Activated naive CD8-positive, alpha-beta T cell treated with anti-CD3 and anti-CD28 coated beads, Interleukin-2, amount 50 U/mL, for 24 hours (primary cell): Measurements from ENCODE around the gene LPIN2.
A peak's percentile ranks its signal among the peaks of the same experiment; 100 is the strongest.

ENCODE experiments used
- ATAC-seq: fragments of 150-1000 bp; cut with Tn5 transposase; one replicate; pipeline ENCODE4 v1.10.0; 2021
- DNase-seq: peaks from one replicate; pipeline ENCODE4 v3.0.0; 2021
- H3K27ac Mint-ChIP-seq: one replicate; pipeline ENCODE4 v1.8.0; 2021; ENCODE audit warnings: mild to moderate bottlenecking, mixed read lengths
- H3K27me3 Mint-ChIP-seq: one replicate; pipeline ENCODE4 v1.8.0; 2021; ENCODE audit warnings: mixed read lengths
- H3K36me3 Mint-ChIP-seq: one replicate; pipeline ENCODE4 v1.8.0; 2021; ENCODE audit warnings: low read depth, mixed read lengths
- H3K4me1 Mint-ChIP-seq: one replicate; pipeline ENCODE4 v1.8.0; 2021; ENCODE audit warnings: mixed read lengths
- H3K4me3 Mint-ChIP-seq: one replicate; pipeline ENCODE4 v1.8.0; 2021; ENCODE audit warnings: mild to moderate bottlenecking, moderate library complexity, mixed read lengths
- H3K9me3 Mint-ChIP-seq: one replicate; pipeline ENCODE4 v1.8.0; 2021; ENCODE audit warnings: mixed read lengths

The LPIN2 gene

DNA sequence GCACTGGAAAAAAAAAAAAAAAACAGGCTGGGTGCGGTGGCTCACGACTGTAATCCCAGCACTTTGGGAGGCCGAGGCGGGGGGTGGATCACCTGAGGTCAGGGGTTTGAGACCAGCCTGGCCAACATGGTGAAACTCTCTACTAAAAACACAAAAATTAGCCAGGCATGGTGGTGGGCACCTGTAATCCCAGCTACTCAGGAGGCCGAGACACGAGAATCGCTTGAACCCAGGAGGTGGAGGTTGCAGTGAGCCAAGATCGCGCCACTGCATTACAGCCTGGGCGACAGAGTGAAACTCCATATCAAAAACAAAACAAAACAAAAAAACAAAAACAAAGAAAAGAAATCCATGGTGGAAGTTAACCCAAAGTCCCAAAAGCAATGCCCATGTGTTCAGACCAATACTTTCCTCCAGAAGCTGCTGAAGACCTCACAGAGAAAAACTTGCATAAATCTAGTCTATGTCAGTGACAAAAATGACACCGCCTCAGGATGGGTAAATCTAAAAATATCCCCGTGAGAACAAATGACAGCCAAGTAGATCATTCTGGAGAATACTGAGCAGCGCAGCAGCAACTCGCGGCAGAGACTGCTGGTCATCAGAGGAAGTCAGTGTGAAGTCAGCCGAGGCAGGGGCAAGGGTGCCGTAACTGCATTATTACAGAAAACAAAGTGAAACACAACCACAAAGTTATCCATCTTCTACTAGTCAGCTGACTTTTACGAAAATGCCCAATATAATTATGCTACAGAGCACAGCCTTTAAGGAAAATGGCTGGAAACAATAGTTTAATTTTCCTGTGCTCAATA lies 41.0 kb downstream of the LPIN2 start:
- DNase-seq (peak; percentile 69), ATAC-seq (peak; percentile 67)
- Mint-ChIP-seq H3K4me1 (peaks cover 93% of the 10 kb centered on the region), H3K27me3 (no peaks in the 10 kb centered on the region), H3K27ac (peak overlapping the region; percentile 96), H3K4me3 (peak overlapping the region; percentile 78), H3K9me3 (no peaks in the 10 kb centered on the region), H3K36me3 (peaks cover 14% of the 10 kb centered on the region)

- no peaks in the 10 kb centered on the region for H3K27me3 Mint-ChIP-seq
- DNase-seq: peak; percentile 55
- H3K36me3 Mint-ChIP-seq: peaks cover 11% of the 10 kb centered on the region
- peak; percentile 53 for ATAC-seq
- peak overlapping the region; percentile 96 for H3K27ac Mint-ChIP-seq
- H3K9me3 Mint-ChIP-seq: no peaks in the 10 kb centered on the region
- H3K4me1 Mint-ChIP-seq: peaks cover 93% of the 10 kb centered on the region
- peak overlapping the region; percentile 78 for H3K4me3 Mint-ChIP-seq
These were observed 41.9 kb downstream of the LPIN2 start for GRCh38 chr18:2970772-2971659.

GRCh38 chr18:2970344-2970743 lies 42.6 kb downstream of the LPIN2 start:
- peak overlapping the region; percentile 96 for H3K27ac Mint-ChIP-seq
- peak overlapping the region; percentile 78 for H3K4me3 Mint-ChIP-seq
- no peaks in the 10 kb centered on the region for H3K9me3 Mint-ChIP-seq
- DNase-seq: no peak
- peaks cover 92% of the 10 kb centered on the region for H3K4me1 Mint-ChIP-seq
- ATAC-seq: no peak
- H3K27me3 Mint-ChIP-seq: no peaks in the 10 kb centered on the region
- H3K36me3 Mint-ChIP-seq: peaks cover 8% of the 10 kb centered on the region

GRCh38 chr18:2969695-2970094 lies 43.2 kb downstream of the LPIN2 start:
- no peaks in the 10 kb centered on the region for H3K27me3 Mint-ChIP-seq
- ATAC-seq (no peak), DNase-seq (no peak)
- H3K4me1 Mint-ChIP-seq: peaks cover 95% of the 10 kb centered on the region
- H3K36me3 Mint-ChIP-seq: peaks cover 12% of the 10 kb centered on the region
- peak overlapping the region; percentile 96 for H3K27ac Mint-ChIP-seq
- H3K4me3 Mint-ChIP-seq: peak overlapping the region; percentile 78
- no peaks in the 10 kb centered on the region for H3K9me3 Mint-ChIP-seq

DNA sequence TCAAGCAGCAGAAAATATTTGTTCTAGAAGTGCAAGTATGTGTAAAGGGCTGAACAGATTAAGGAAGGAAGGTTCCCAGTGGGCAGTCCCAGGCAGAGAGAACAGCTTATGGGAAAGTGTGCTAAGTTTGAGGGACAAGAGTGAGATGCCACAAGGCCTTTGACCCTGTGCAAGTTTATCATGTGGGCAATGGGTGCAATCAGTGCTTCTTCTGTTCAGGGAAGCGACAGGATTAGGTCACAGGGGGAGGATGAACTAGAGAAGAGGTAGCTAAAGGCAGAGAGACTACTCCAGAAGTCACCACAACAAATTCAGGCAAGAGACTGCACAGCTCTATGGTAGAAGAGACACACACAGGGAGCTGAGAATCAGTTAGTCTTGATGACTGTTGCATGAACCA lies 44.3 kb downstream of the LPIN2 start:
- Mint-ChIP-seq H3K9me3 (no peaks in the 10 kb centered on the region), H3K27ac (peak overlapping the region; percentile 96), H3K27me3 (no peaks in the 10 kb centered on the region), H3K4me1 (peaks cover 95% of the 10 kb centered on the region), H3K4me3 (peak overlapping the region; percentile 78), H3K36me3 (peaks cover 18% of the 10 kb centered on the region)
- DNase-seq (no peak), ATAC-seq (peak; percentile 33)

- Mint-ChIP-seq H3K4me3 (no peak overlapping the region), H3K27me3 (no peaks in the 10 kb centered on the region), H3K36me3 (peaks cover 23% of the 10 kb centered on the region), H3K4me1 (peaks cover 95% of the 10 kb centered on the region), H3K9me3 (no peaks in the 10 kb centered on the region), H3K27ac (peak overlapping the region; percentile 96)
- ATAC-seq: no peak
- DNase-seq: no peak
These were observed 45.1 kb downstream of the LPIN2 start for GRCh38 chr18:2967820-2968219.

DNA sequence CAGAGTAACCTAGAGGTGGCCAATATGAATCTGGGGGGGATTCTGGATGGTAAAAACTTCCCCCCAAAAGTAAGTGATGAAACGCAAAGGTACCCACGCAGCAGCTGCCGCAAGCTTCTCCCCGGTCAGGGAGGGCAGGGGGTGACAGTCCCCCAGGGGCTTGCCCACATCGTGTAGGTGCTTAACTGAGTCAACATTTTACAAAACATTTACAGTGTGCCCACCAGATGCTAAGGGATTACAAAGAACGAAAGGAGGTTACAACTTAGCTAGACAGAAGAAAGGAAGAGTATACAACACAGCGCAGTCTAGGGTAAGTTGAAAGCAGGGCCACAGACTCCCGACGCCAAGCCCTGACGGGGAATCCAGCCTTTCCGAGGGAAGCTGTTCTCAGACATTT lies 45.6 kb downstream of the LPIN2 start:
- no peak for DNase-seq
- Mint-ChIP-seq H3K27me3 (no peaks in the 10 kb centered on the region), H3K4me1 (peaks cover 95% of the 10 kb centered on the region), H3K27ac (peak overlapping the region; percentile 97), H3K36me3 (peaks cover 23% of the 10 kb centered on the region), H3K4me3 (no peak overlapping the region), H3K9me3 (no peaks in the 10 kb centered on the region)
- peak; percentile 17 for ATAC-seq

DNA sequence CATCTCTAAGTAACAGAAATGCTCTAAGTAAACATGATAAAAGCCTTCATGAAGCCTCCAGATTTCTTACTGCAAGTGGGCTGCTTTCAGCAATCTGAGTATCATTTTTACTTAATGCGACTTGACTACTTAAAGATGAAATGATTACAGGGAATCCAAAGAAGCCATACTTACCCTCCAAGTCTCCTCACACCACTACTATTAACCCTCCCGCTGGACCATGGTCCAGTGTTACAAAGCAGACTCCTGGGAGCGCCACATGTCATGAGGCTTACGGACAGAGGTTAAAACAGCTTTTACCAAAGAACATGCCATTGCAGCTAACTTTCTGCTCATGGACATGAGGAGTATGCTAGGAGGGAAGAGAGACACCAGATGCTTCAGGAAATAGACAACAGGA lies 46.4 kb downstream of the LPIN2 start:
- no peaks in the 10 kb centered on the region for H3K9me3 Mint-ChIP-seq
- no peak overlapping the region for H3K4me3 Mint-ChIP-seq
- peaks cover 95% of the 10 kb centered on the region for H3K4me1 Mint-ChIP-seq
- DNase-seq (no peak), ATAC-seq (no peak)
- peaks cover 22% of the 10 kb centered on the region for H3K36me3 Mint-ChIP-seq
- peak overlapping the region; percentile 97 for H3K27ac Mint-ChIP-seq
- H3K27me3 Mint-ChIP-seq: no peaks in the 10 kb centered on the region

GRCh38 chr18:2965797-2966196 lies 47.1 kb downstream of the LPIN2 start:
- H3K36me3 Mint-ChIP-seq: peaks cover 18% of the 10 kb centered on the region
- H3K27ac Mint-ChIP-seq: peak overlapping the region; percentile 97

DNA sequence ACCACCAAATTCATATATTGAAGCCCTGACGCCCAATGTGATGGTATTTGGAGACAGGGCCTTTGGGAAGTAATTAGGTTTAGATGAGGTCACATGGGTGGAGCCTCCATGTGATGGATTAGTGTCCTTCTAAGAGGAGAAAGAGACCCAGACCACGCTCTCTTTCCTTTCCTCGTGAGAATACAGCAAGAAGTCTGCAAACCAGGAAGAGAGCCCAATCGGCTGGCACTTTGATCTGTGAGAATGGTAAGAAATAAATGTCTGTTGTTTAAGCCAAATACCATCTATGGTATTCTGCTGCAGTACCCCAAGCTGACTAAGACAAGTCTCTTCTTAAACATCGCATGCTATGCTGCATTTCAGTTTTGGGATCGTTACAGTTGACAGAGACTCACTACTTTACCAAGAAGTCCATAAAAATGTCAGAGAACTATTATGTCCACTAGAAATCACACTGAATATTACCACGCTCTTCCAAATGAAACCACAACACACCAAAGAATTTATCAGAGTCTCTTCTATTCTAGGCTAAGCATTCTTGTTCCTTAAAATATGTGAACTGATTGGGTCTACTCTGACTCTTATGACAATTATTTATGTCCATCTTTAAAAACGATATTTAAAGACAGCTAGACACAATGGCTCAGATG lies 48.5 kb downstream of the LPIN2 start:
- peaks cover 20% of the 10 kb centered on the region for H3K36me3 Mint-ChIP-seq
- no peak for DNase-seq

More at GRCh38 chr18:2965797-2966196, 47.1 kb downstream of the LPIN2 start:
- Mint-ChIP-seq H3K4me1 (peaks cover 95% of the 10 kb centered on the region), H3K27me3 (no peaks in the 10 kb centered on the region), H3K9me3 (no peaks in the 10 kb centered on the region), H3K4me3 (no peak overlapping the region)
- no peak for ATAC-seq
- no peak for DNase-seq

More for the DNA sequence above, 48.5 kb downstream of the LPIN2 start:
- H3K9me3 Mint-ChIP-seq: no peaks in the 10 kb centered on the region
- peak overlapping the region; percentile 97 for H3K27ac Mint-ChIP-seq
- no peak for ATAC-seq
- peak overlapping the region; percentile 49 for H3K4me3 Mint-ChIP-seq
- peaks cover 91% of the 10 kb centered on the region for H3K4me1 Mint-ChIP-seq
- H3K27me3 Mint-ChIP-seq: no peaks in the 10 kb centered on the region
